Spleen (tissue), 7 donors: ENCODE measurements around the gene CNOT6.

Source experiments
- POLR2A ChIP-seq, 3 donors: fragments of 450-650 bp; IDR thresholded peaks; one replicate each; pipeline ENCODE4 v1.5.1; 2017; ENCODE audit warnings: antibody characterized with exemption in 3 of 3, mild to moderate bottlenecking in 1 of 3
- POLR2AphosphoS5 ChIP-seq, 3 donors: sonication (generic); formaldehyde crosslinking; IDR thresholded peaks; one replicate each; pipeline ENCODE4 v1.5.1; 2017; ENCODE audit warnings: antibody characterized with exemption in 3 of 3
- TF ChIP-seq, protein P1 (sequence below), 11 experiments: fragments of 200-600 bp in 7 of 11; fragments of 450-650 bp in 4 of 11; sonication (generic) in 4 of 11; IDR thresholded peaks in 8 of 11; conservative IDR thresholded peaks in 3 of 11; 1 replicate in 7 of 11; 2 replicates in 4 of 11; pipeline versions ENCODE4 v1.4.0 to v1.8.0; 2016 to 2021; ENCODE audit warnings: antibody characterized with exemption in 11 of 11, inconsistent platforms in 4 of 11, mild to moderate bottlenecking in 1 of 11
- donor health status: DM: no; HTN: no; CAD: no; lungs with moderate emphysema.
- donor health status: DM: no; HTN: no; CAD: no.
- donor health status: DM: no; HTN: no; CAD: no.

- TF ChIP-seq, protein P1, sequence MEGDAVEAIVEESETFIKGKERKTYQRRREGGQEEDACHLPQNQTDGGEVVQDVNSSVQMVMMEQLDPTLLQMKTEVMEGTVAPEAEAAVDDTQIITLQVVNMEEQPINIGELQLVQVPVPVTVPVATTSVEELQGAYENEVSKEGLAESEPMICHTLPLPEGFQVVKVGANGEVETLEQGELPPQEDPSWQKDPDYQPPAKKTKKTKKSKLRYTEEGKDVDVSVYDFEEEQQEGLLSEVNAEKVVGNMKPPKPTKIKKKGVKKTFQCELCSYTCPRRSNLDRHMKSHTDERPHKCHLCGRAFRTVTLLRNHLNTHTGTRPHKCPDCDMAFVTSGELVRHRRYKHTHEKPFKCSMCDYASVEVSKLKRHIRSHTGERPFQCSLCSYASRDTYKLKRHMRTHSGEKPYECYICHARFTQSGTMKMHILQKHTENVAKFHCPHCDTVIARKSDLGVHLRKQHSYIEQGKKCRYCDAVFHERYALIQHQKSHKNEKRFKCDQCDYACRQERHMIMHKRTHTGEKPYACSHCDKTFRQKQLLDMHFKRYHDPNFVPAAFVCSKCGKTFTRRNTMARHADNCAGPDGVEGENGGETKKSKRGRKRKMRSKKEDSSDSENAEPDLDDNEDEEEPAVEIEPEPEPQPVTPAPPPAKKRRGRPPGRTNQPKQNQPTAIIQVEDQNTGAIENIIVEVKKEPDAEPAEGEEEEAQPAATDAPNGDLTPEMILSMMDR (IDR thresholded peaks at IDR 0.05 in 8 of 11, conservative IDR thresholded peaks at IDR 0.05 in 3 of 11): no peak
- TF ChIP-seq POLR2A (IDR thresholded peaks at IDR 0.05): no peak
- TF ChIP-seq POLR2AphosphoS5 (IDR thresholded peaks at IDR 0.05): no peak
Measured at GRCh38 chr5:180456792-180457191, 37.4 kb upstream of the CNOT6 start.
